Mesenchymal stem cell (in vitro differentiated cells and primary cell): ENCODE results near the gene TSPAN8.

ENCODE experiments used
- DNase-seq: peaks from one replicate; pipeline ENCODE4 v3.0.0-alpha.2; 2013
- H2AFZ ChIP-seq: one replicate; pipeline ENCODE4 v1.6.1; 2013; ENCODE audit warnings: low read depth, mild to moderate bottlenecking, control low read depth, inconsistent platforms, low read length, moderate library complexity
- H2AK5ac ChIP-seq: 2 replicates; pipeline ENCODE4 v1.6.1; 2013; ENCODE audit warnings: low read length, moderate library complexity, mild to moderate bottlenecking, inconsistent platforms; ENCODE audit not compliant: severe bottlenecking
- H2BK120ac ChIP-seq: one replicate; pipeline ENCODE4 v1.6.1; 2013; ENCODE audit warnings: low read depth, mild to moderate bottlenecking, inconsistent platforms, low read length, moderate library complexity
- H2BK12ac ChIP-seq, 2 experiments: one replicate each; pipeline ENCODE4 v1.6.1; 2013; ENCODE audit warnings: inconsistent platforms in 2 of 2, low read length in 2 of 2, mild to moderate bottlenecking in 2 of 2, moderate library complexity in 2 of 2, control low read depth in 1 of 2
- H2BK15ac ChIP-seq: one replicate; pipeline ENCODE4 v1.6.1; 2013; ENCODE audit warnings: mild to moderate bottlenecking, low read depth, inconsistent platforms; ENCODE audit not compliant: poor library complexity, severe bottlenecking
- H2BK5ac ChIP-seq: 2 replicates; pipeline ENCODE4 v1.6.1; 2013; ENCODE audit warnings: low read depth, mild to moderate bottlenecking, low read length, control low read depth, inconsistent platforms; ENCODE audit not compliant: poor library complexity, severe bottlenecking
- H3K14ac ChIP-seq, 2 experiments: one replicate each; pipeline ENCODE4 v1.6.1; 2013; ENCODE audit warnings: inconsistent platforms in 2 of 2, low read length in 2 of 2, control low read depth in 1 of 2, mild to moderate bottlenecking in 1 of 2, moderate library complexity in 1 of 2
- H3K18ac ChIP-seq, 2 experiments: one replicate each; pipeline ENCODE4 v1.6.1; 2013; ENCODE audit warnings: inconsistent platforms in 2 of 2, low read length in 2 of 2, control low read depth in 1 of 2, low read depth in 1 of 2, mild to moderate bottlenecking in 1 of 2
- H3K23ac ChIP-seq, 2 experiments: one replicate each; pipeline ENCODE4 v1.6.1; 2013; ENCODE audit warnings: inconsistent platforms in 2 of 2, low read length in 2 of 2, mild to moderate bottlenecking in 2 of 2, moderate library complexity in 2 of 2, control low read depth in 1 of 2
- H3K27ac ChIP-seq: 2 replicates; pipeline ENCODE4 v1.5.1; 2013; ENCODE audit warnings: mild to moderate bottlenecking, moderate library complexity, low read length, control low read depth, inconsistent platforms; ENCODE audit not compliant: poor library complexity, severe bottlenecking
- H3K27me3 ChIP-seq, 2 experiments: 2 replicates each; pipeline versions ENCODE4 v1.6.1 to v1.7.0; 2013; ENCODE audit warnings: low read length in 2 of 2, mild to moderate bottlenecking in 2 of 2, moderate library complexity in 2 of 2, control low read depth in 1 of 2, inconsistent platforms in 1 of 2; ENCODE audit not compliant: control insufficient read depth in 1 of 2, insufficient read depth in 1 of 2
- H3K36me3 ChIP-seq, 2 experiments: 2 replicates each; pipeline versions ENCODE4 v1.6.1 to v1.7.0; 2013; ENCODE audit warnings: low read length in 2 of 2, control low read depth in 1 of 2, inconsistent platforms in 1 of 2, low read depth in 1 of 2, mild to moderate bottlenecking in 1 of 2; ENCODE audit not compliant: insufficient read depth in 2 of 2, control insufficient read depth in 1 of 2
- H3K4ac ChIP-seq, 2 experiments: one replicate each; pipeline ENCODE4 v1.6.1; 2013; ENCODE audit warnings: inconsistent platforms in 2 of 2, low read length in 2 of 2, mild to moderate bottlenecking in 2 of 2, moderate library complexity in 2 of 2, control low read depth in 1 of 2, low read depth in 1 of 2
- H3K4me1 ChIP-seq: 2 replicates; pipeline ENCODE4 v1.6.1; 2013; ENCODE audit warnings: low read depth, low read length, control low read depth; ENCODE audit not compliant: control insufficient read depth, insufficient read depth
- H3K4me2 ChIP-seq: 2 replicates; pipeline ENCODE4 v1.6.1; 2013; ENCODE audit warnings: low read length, mild to moderate bottlenecking, inconsistent platforms; ENCODE audit not compliant: poor library complexity, severe bottlenecking
- H3K4me3 ChIP-seq, 2 experiments: 2 replicates each; pipeline versions ENCODE4 v1.5.1 to v1.7.0; 2013; ENCODE audit warnings: low read length in 2 of 2, mild to moderate bottlenecking in 2 of 2, control low read depth in 1 of 2, low read depth in 1 of 2; ENCODE audit not compliant: insufficient read depth in 1 of 2
- H3K79me1 ChIP-seq: replicated peaks from 2 replicates; pipeline ENCODE4 v1.6.1; 2013; ENCODE audit warnings: mild to moderate bottlenecking, control low read depth, low read length, inconsistent platforms; ENCODE audit not compliant: poor library complexity, severe bottlenecking
- H3K9ac ChIP-seq: 2 replicates; pipeline ENCODE4 v1.7.0; 2013; ENCODE audit warnings: mild to moderate bottlenecking, low read length, moderate library complexity
- H3K9me3 ChIP-seq: 2 replicates; pipeline ENCODE4 v1.7.0; 2013; ENCODE audit warnings: mild to moderate bottlenecking, low read length; ENCODE audit not compliant: control insufficient read depth
- H4K8ac ChIP-seq: one replicate; pipeline ENCODE4 v1.6.1; 2013; ENCODE audit warnings: inconsistent platforms, mild to moderate bottlenecking, low read length, moderate library complexity
- H4K91ac ChIP-seq: one replicate; pipeline ENCODE4 v1.6.1; 2013; ENCODE audit warnings: mild to moderate bottlenecking, low read length, inconsistent platforms
- WGBS: methylation state at CpG from one replicate; pipeline ENCODE4 v1.1.7; 2013; ENCODE audit warnings: mixed read lengths; 5-methylcytosine and 5-hydroxymethylcytosine counted together

Gene TSPAN8

DNA sequence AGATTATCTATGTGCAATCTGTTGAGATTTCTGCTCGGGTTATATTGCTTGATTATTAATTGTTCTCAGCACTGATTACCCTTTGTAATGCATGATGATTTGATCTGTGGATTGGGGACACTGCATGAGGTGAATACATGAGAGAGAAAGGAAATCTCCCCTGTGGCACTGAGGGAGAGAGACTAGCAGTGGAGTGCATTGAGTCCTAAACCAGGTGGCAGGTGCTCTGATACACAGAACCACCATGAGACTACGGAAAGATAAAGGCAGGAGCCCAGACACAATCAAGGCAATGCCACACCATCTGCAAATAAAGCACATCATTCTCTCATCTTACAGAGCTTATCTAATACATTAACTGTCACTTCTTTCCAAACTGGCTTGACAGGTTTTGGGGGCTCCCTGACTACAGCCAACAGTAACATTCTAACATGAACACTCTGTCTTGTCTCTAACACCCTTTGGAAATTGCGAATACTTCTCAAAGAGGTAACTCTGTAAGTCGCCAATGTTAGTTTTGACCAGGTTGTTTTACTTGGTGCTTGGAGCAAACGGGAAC is 37.6 kb upstream of the TSPAN8 start:
- H3K4ac ChIP-seq = no peak overlapping the region
- H2BK5ac ChIP-seq = no peak overlapping the region
- H2AFZ ChIP-seq = no peak overlapping the region
- H3K9me3 ChIP-seq = no peaks in the 10 kb centered on the region
- H3K4me3 ChIP-seq = no peak overlapping the region
- H4K8ac ChIP-seq = no peak overlapping the region
- H3K27me3 ChIP-seq = no peaks in the 10 kb centered on the region
- H2AK5ac ChIP-seq = no peak overlapping the region
- H3K18ac ChIP-seq = no peak overlapping the region
- H3K36me3 ChIP-seq = no peaks in the 10 kb centered on the region
- H3K79me1 ChIP-seq = no peaks in the 10 kb centered on the region
- no peak overlapping the region for H2BK12ac ChIP-seq
- H2BK120ac ChIP-seq = no peak overlapping the region
- no peak overlapping the region for H3K14ac ChIP-seq
- H3K4me2 ChIP-seq = no peak overlapping the region
- H3K23ac ChIP-seq = no peak overlapping the region
- no peak overlapping the region for H4K91ac ChIP-seq
- no peak overlapping the region for H3K9ac ChIP-seq
- H3K27ac ChIP-seq = no peak overlapping the region
- DNase-seq = no peak
- WGBS = 78% methylated on average over 5 of the region's 5 CpGs
- no peak overlapping the region for H2BK15ac ChIP-seq
- H3K4me1 ChIP-seq = no peaks in the 10 kb centered on the region

GRCh38 chr12:71194657-71195056 is 36.9 kb upstream of the TSPAN8 start:
- Histone ChIP-seq H3K14ac (no peak overlapping the region), H3K4me2 (no peak overlapping the region), H2BK12ac (no peak overlapping the region), H2BK15ac (no peak overlapping the region), H2BK5ac (no peak overlapping the region), H3K36me3 (no peaks in the 10 kb centered on the region), H3K4me1 (no peaks in the 10 kb centered on the region), H4K8ac (no peak overlapping the region), H3K9me3 (no peaks in the 10 kb centered on the region), H4K91ac (no peak overlapping the region), H3K4ac (no peak overlapping the region), H3K18ac (no peak overlapping the region), H2BK120ac (no peak overlapping the region), H3K79me1 (no peaks in the 10 kb centered on the region), H2AFZ (no peak overlapping the region), H3K9ac (no peak overlapping the region), H3K27me3 (no peaks in the 10 kb centered on the region), H3K4me3 (no peak overlapping the region), H3K23ac (no peak overlapping the region), H2AK5ac (no peak overlapping the region), H3K27ac (no peak overlapping the region)
- no peak for DNase-seq
- WGBS = 85% methylated on average over 2 of the region's 2 CpGs

- Histone ChIP-seq H3K9me3 (no peaks in the 10 kb centered on the region), H3K4me3 (no peak overlapping the region), H4K91ac (no peak overlapping the region), H3K9ac (no peak overlapping the region), H3K27ac (no peak overlapping the region), H2BK12ac (no peak overlapping the region), H3K79me1 (no peaks in the 10 kb centered on the region), H3K23ac (no peak overlapping the region), H2BK5ac (no peak overlapping the region), H2AK5ac (no peak overlapping the region), H2BK15ac (no peak overlapping the region), H3K14ac (no peak overlapping the region), H2AFZ (no peak overlapping the region), H3K27me3 (no peaks in the 10 kb centered on the region), H4K8ac (no peak overlapping the region), H3K18ac (no peak overlapping the region), H3K4ac (no peak overlapping the region), H3K4me1 (no peaks in the 10 kb centered on the region), H3K36me3 (no peaks in the 10 kb centered on the region), H2BK120ac (no peak overlapping the region), H3K4me2 (no peak overlapping the region)
- WGBS = no CpG with 5 or more reads among the region's 1 CpG
- DNase-seq = no peak
These were observed 35.2 kb upstream of the TSPAN8 start for GRCh38 chr12:71193041-71193440.

DNA sequence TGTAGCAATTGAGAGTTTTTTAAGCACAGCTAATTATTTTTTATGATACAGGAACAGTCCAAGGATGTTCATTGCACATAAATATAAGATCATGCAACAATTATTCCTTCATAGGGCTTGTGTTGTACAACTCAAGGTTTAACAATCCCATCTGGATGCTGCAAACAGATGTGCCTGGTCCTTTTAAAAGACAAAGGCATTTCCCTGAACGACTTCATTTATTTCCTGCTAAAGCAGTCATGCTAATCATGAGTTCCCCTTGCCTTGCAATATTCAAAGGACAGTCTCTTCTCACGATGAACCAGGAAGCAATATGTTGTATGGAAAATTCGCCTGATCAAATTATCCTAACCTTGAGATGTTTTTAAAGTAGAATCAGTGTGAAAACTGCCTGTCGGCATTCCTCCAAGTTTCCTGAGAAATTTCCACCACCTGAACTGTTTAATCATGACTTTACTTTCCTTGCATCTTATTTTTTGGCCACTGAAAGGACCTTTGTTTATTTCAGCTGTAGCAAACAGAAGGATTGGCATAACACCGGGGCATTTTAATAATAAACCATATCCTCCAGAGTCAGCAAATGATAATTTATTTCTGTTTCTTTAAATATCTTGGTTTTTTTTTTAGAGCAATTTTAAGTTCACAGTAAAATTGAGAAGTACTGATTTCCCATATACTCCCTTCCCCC is 33.9 kb upstream of the TSPAN8 start:
- Histone ChIP-seq H2BK120ac (no peak overlapping the region), H3K14ac (no peak overlapping the region), H4K91ac (no peak overlapping the region), H3K18ac (no peak overlapping the region), H2BK5ac (no peak overlapping the region), H3K9me3 (no peaks in the 10 kb centered on the region), H3K27ac (no peak overlapping the region), H2AFZ (no peak overlapping the region), H3K9ac (no peak overlapping the region), H3K4me2 (no peak overlapping the region), H2BK15ac (no peak overlapping the region), H3K4ac (no peak overlapping the region), H4K8ac (no peak overlapping the region), H3K4me1 (no peaks in the 10 kb centered on the region), H2AK5ac (no peak overlapping the region), H3K4me3 (no peak overlapping the region), H3K23ac (no peak overlapping the region), H3K79me1 (no peaks in the 10 kb centered on the region), H2BK12ac (no peak overlapping the region), H3K36me3 (no peaks in the 10 kb centered on the region), H3K27me3 (no peaks in the 10 kb centered on the region)
- 70% methylated on average over 4 of the region's 5 CpGs for WGBS
- no peak for DNase-seq
